ENCODE results near the gene CCDC13. TPM values are rescaled to one million over a fixed set of nuclear protein-coding genes. Genes with fewer than 3 reads are reported as not detected.

CCDC13 gene

DNA sequence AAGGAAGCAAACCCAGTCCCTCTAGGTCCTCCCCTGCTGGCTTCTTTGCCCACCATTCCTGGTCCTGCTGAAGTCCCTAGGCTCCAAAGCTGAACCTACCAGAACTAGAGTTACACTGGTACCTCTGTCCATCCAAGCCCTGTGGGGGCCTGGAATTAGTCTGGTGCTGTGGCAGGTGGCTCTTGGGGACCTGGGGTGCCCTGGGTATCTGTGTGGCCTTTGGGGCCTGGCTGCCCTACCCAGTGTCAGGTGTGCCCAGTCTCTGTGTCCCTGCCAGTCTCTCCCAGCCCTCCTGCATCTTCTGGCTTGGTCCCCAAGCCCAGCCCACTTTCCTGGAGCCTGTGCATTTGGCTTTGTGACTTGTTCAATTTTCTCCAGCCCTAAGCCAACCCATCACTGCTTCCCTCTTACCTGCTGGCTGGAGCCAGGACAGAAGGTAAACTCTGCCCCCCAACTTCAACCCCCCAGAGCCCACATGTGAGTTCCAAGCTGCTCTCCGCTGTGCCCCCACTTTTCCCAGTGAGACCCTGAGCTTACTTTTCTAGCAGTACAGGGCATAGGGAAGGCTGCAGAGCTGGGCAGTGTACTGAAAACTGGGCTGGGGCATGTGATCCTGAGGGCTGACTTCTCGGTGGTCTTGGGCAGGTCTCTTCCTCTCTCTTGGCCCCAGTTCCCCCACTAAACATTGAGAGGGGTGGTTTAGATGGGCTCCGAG is 42.2 kb downstream of the CCDC13 start:
- Histone ChIP-seq H3K36me3 (ENCODE audit: insufficient read depth, low read length) (no peaks in the 10 kb centered on the region), H3K4me2 (ENCODE audit: low read length) (no peak overlapping the region), H3K9ac (ENCODE audit: low read depth, low read length) (no peak overlapping the region), H3K9me3 (replicated peaks; ENCODE audit: low read length) (no peaks in the 10 kb centered on the region), H3K4me3 (ENCODE audit: low read length) (no peak overlapping the region), H3K4me1 (ENCODE audit: control insufficient read depth, insufficient read depth, low read length) (no peaks in the 10 kb centered on the region), H3K27me3 (ENCODE audit: control insufficient read depth, insufficient read depth, low read length) (peaks cover 18% of the 10 kb centered on the region)

DNA sequence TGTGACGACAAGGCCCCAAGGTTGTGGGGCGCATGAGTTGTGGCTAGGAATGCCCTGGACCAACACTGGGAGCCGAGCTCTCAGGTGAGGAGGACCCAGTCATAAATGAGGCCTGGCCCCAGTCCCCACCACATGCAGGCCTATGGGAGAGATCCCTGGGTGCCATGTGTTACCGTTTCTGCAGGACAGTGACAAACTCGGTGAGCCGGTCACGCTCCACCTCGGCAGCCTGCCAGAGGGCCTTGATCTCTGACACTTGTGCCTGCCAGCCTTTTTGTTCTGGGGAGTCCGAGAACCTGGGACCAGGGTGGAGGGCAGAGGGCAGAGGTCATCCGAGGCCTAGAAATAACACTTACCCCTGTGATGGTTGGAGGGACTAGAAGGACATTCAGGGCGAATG is 42.8 kb downstream of the CCDC13 start:
- Histone ChIP-seq H3K4me1 (ENCODE audit: control insufficient read depth, insufficient read depth, low read length) (no peaks in the 10 kb centered on the region), H3K4me3 (ENCODE audit: low read length) (no peak overlapping the region), H3K4me2 (ENCODE audit: low read length) (no peak overlapping the region), H3K9me3 (replicated peaks; ENCODE audit: low read length) (no peaks in the 10 kb centered on the region), H3K36me3 (ENCODE audit: insufficient read depth, low read length) (no peaks in the 10 kb centered on the region), H3K9ac (ENCODE audit: low read depth, low read length) (no peak overlapping the region), H3K27me3 (ENCODE audit: control insufficient read depth, insufficient read depth, low read length) (peaks cover 21% of the 10 kb centered on the region)

DNA sequence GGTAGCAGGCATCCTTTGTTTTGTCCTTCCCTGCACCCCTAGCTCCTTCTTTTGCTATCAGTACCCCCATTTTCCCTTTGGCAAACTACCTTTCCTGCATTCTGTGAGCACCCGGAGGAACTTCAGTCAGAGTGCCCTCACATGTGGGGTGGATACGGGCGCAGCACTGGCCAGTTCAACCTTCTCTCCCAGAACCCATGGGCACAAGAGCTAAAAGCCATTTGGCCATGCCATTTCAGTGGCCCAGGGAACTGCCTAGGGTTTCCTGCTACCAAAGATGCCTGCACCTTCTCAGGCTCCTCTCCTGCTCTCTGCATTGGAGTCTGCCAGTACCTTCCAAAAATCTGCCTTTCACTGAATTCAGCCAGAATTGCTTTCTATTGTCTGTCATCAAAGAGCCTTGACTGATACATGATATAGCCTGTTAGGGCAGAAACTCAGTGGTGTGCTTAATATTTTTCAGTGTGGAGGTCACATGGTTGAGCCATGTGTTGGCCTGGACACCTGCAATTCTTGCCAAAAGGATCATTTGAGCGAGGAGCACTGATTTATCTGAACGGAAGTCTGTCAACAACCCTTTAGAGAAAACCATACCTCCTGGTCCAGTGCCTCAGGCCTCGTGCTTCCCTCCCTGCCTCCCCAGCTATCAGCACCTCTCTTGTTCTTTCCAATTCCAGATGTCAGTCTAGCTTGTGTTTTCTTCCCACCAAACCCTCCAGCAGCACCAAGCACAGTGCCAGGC is 43.5 kb downstream of the CCDC13 start:
- no peaks in the 10 kb centered on the region for H3K36me3 ChIP-seq (ENCODE audit: insufficient read depth, low read length)
- no peak overlapping the region for H3K4me2 ChIP-seq (ENCODE audit: low read length)
- no peaks in the 10 kb centered on the region for H3K9me3 ChIP-seq (replicated peaks; ENCODE audit: low read length)
- no peak overlapping the region for H3K4me3 ChIP-seq (ENCODE audit: low read length)
- no peaks in the 10 kb centered on the region for H3K4me1 ChIP-seq (ENCODE audit: control insufficient read depth, insufficient read depth, low read length)
- H3K9ac ChIP-seq (ENCODE audit: low read depth, low read length): no peak overlapping the region
- H3K27me3 ChIP-seq (ENCODE audit: control insufficient read depth, insufficient read depth, low read length): peaks cover 22% of the 10 kb centered on the region

- H3K9me3 ChIP-seq (replicated peaks; ENCODE audit: low read length): no peaks in the 10 kb centered on the region
- H3K4me2 ChIP-seq (ENCODE audit: low read length): no peak overlapping the region
- H3K9ac ChIP-seq (ENCODE audit: low read depth, low read length): no peak overlapping the region
- no peaks in the 10 kb centered on the region for H3K4me1 ChIP-seq (ENCODE audit: control insufficient read depth, insufficient read depth, low read length)
- H3K4me3 ChIP-seq (ENCODE audit: low read length): no peak overlapping the region
- H3K27me3 ChIP-seq (ENCODE audit: control insufficient read depth, insufficient read depth, low read length): peaks cover 26% of the 10 kb centered on the region
- no peaks in the 10 kb centered on the region for H3K36me3 ChIP-seq (ENCODE audit: insufficient read depth, low read length)
Measured at GRCh38 chr3:42728668-42729364, 44.2 kb downstream of the CCDC13 start.

DNA sequence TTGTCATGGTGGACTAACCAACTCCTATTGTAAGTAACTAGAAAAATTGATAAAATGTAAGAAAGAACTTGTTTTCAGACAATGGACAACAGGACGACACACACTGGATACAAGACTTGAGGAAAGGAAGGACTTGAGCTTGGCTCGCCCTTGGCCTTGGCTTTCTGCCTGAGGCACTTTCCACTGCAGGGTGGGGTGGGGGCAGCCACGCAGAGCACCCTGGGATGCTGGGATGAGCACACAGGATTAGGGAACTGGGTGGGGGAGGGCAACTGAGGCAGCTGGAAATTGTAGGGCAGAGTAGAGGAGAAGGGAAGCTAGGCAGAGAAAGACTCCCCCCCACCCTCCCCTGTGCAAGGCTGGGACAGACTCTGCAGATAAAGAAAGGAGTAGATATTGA is 45.0 kb downstream of the CCDC13 start:
- Histone ChIP-seq H3K27me3 (ENCODE audit: control insufficient read depth, insufficient read depth, low read length) (peaks cover 30% of the 10 kb centered on the region), H3K36me3 (ENCODE audit: insufficient read depth, low read length) (no peaks in the 10 kb centered on the region), H3K9ac (ENCODE audit: low read depth, low read length) (no peak overlapping the region), H3K4me2 (ENCODE audit: low read length) (no peak overlapping the region), H3K4me1 (ENCODE audit: control insufficient read depth, insufficient read depth, low read length) (no peaks in the 10 kb centered on the region), H3K4me3 (ENCODE audit: low read length) (no peak overlapping the region), H3K9me3 (replicated peaks; ENCODE audit: low read length) (no peaks in the 10 kb centered on the region)

DNA sequence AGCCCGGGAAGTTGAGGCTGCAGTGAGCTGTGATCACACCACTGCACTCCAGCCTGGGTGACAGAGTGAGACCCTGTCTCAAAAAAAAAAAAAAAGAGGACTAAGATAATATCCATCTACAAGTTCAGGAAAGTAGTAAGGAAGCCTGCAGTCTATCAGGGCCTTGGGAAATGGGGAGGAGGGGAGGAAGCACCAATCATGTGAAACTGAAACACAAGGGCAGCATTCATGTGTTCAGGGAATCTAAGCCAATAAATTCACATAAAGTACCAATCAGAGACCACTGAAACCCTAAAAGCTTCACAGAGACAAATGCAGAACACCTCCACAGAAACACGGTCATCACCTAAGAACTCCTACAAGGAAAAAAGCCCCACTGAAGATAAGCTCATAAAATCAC is 47.6 kb downstream of the CCDC13 start:
- Histone ChIP-seq H3K27me3 (ENCODE audit: control insufficient read depth, insufficient read depth, low read length) (peaks cover 48% of the 10 kb centered on the region), H3K4me1 (ENCODE audit: control insufficient read depth, insufficient read depth, low read length) (no peaks in the 10 kb centered on the region), H3K4me3 (ENCODE audit: low read length) (no peak overlapping the region), H3K9ac (ENCODE audit: low read depth, low read length) (no peak overlapping the region), H3K9me3 (replicated peaks; ENCODE audit: low read length) (no peaks in the 10 kb centered on the region), H3K4me2 (ENCODE audit: low read length) (no peak overlapping the region), H3K36me3 (ENCODE audit: insufficient read depth, low read length) (no peaks in the 10 kb centered on the region)

DNA sequence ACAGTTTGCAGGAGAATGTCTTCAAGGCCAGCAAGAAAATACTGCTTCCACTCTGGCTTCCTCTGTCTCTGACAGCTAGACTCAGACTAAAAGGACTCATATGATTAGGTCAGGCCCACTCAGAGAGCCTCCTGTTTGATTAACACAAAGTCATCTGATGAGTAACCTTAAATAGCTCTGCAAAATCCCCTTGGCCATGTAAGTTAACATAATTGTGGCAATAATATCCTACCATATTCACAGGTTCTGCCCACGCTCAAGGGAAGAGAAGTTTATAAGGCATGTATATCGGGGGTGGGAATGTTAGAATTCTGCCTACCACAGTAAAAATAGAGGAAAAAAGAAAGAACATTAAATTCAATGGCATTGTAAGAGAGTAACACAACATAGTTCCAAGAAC is 49.8 kb downstream of the CCDC13 start:
- no peak overlapping the region for H3K9ac ChIP-seq (ENCODE audit: low read depth, low read length)
- no peak overlapping the region for H3K4me3 ChIP-seq (ENCODE audit: low read length)
- no peaks in the 10 kb centered on the region for H3K9me3 ChIP-seq (replicated peaks; ENCODE audit: low read length)
- no peaks in the 10 kb centered on the region for H3K36me3 ChIP-seq (ENCODE audit: insufficient read depth, low read length)
- peaks cover 61% of the 10 kb centered on the region for H3K27me3 ChIP-seq (ENCODE audit: control insufficient read depth, insufficient read depth, low read length)
- no peak overlapping the region for H3K4me2 ChIP-seq (ENCODE audit: low read length)
- no peaks in the 10 kb centered on the region for H3K4me1 ChIP-seq (ENCODE audit: control insufficient read depth, insufficient read depth, low read length)

Small RNA genes lying within 50 kb of the gene (small RNA-seq; reads per million reads assigned to genes)
- not detected for gene CCDC13

Data from skeletal muscle satellite cell (primary cell).